Measurements from ENCODE around the gene LPP. TPM values are rescaled to one million over a fixed set of nuclear protein-coding genes. Genes with fewer than 3 reads are reported as not detected.
A peak's percentile ranks its signal among the peaks of the same experiment; 100 is the strongest.

The LPP gene
- total RNA-seq, 1 experiment from 2014 or later, result 264 TPM

GRCh38 chr3:188469228-188469885 is 315.4 kb downstream of the LPP start:
- peaks cover 2% of the 10 kb centered on the region for H3K9me3 Mint-ChIP-seq (ENCODE audit: low read depth, unreplicated experiment)
- no peak for TF ChIP-seq CTCF (IDR thresholded peaks at IDR 0.05; ENCODE audit: unreplicated experiment)
- H3K27me3 Mint-ChIP-seq (ENCODE audit: unreplicated experiment), result no peaks in the 10 kb centered on the region
- H3K4me3 Mint-ChIP-seq (ENCODE audit: low read depth, unreplicated experiment), result no peak overlapping the region
- BruUV-seq (replicated peaks), result no TSS peak
- peaks cover 23% of the 10 kb centered on the region for H3K4me1 Mint-ChIP-seq (ENCODE audit: low read depth, unreplicated experiment)
- no peak for DNase-seq
- CTCF ChIA-PET, result no interaction called here
- intact Hi-C loops (cut with micrococcal nuclease; ENCODE audit: unreplicated experiment), result no loop called here
- no peak overlapping the region for H3K27ac Mint-ChIP-seq (ENCODE audit: unreplicated experiment)
- H3K36me3 Mint-ChIP-seq (ENCODE audit: insufficient read depth, unreplicated experiment), result no peaks in the 10 kb centered on the region

- intact Hi-C loops (cut with micrococcal nuclease; ENCODE audit: unreplicated experiment), result no loop called here
- peaks cover 23% of the 10 kb centered on the region for H3K4me1 Mint-ChIP-seq (ENCODE audit: low read depth, unreplicated experiment)
- no peak overlapping the region for H3K27ac Mint-ChIP-seq (ENCODE audit: unreplicated experiment)
- no peak for DNase-seq
- no peaks in the 10 kb centered on the region for H3K27me3 Mint-ChIP-seq (ENCODE audit: unreplicated experiment)
- CTCF ChIA-PET, result interaction anchor here (0.6 kb wide), 1 partner anchor 38 kb away, joined by 3 read pairs; no protein-coding TSS in a partner anchor
- no peak overlapping the region for H3K4me3 Mint-ChIP-seq (ENCODE audit: low read depth, unreplicated experiment)
- BruUV-seq (replicated peaks), result no TSS peak
- no peak for TF ChIP-seq CTCF (IDR thresholded peaks at IDR 0.05; ENCODE audit: unreplicated experiment)
- peaks cover 2% of the 10 kb centered on the region for H3K9me3 Mint-ChIP-seq (ENCODE audit: low read depth, unreplicated experiment)
- H3K36me3 Mint-ChIP-seq (ENCODE audit: insufficient read depth, unreplicated experiment), result no peaks in the 10 kb centered on the region
Measured at GRCh38 chr3:188470508-188471130, 316.7 kb downstream of the LPP start.

- BruUV-seq (replicated peaks), result no TSS peak
- intact Hi-C loops (cut with micrococcal nuclease; ENCODE audit: unreplicated experiment), result no loop called here
- H3K27me3 Mint-ChIP-seq (ENCODE audit: unreplicated experiment), result no peaks in the 10 kb centered on the region
- H3K4me1 Mint-ChIP-seq (ENCODE audit: low read depth, unreplicated experiment), result peaks cover 23% of the 10 kb centered on the region
- H3K27ac Mint-ChIP-seq (ENCODE audit: unreplicated experiment), result peak overlapping the region; percentile 28
- DNase-seq, result no peak
- H3K9me3 Mint-ChIP-seq (ENCODE audit: low read depth, unreplicated experiment), result peaks cover 2% of the 10 kb centered on the region
- TF ChIP-seq CTCF (IDR thresholded peaks at IDR 0.05; ENCODE audit: unreplicated experiment), result no peak
- H3K36me3 Mint-ChIP-seq (ENCODE audit: insufficient read depth, unreplicated experiment), result no peaks in the 10 kb centered on the region
- no peak overlapping the region for H3K4me3 Mint-ChIP-seq (ENCODE audit: low read depth, unreplicated experiment)
- CTCF ChIA-PET, result interaction anchor here (0.7 to 1.3 kb wide), 2 partner anchors 11 to 341 kb away, joined by 3 read pairs; no protein-coding TSS in a partner anchor
Measured at GRCh38 chr3:188471723-188472122, 317.8 kb downstream of the LPP start.

GRCh38 chr3:188472336-188472735 is 318.4 kb downstream of the LPP start:
- DNase-seq, result no peak
- intact Hi-C loops (cut with micrococcal nuclease; ENCODE audit: unreplicated experiment), result no loop called here
- no TSS peak for BruUV-seq (replicated peaks)
- no peaks in the 10 kb centered on the region for H3K36me3 Mint-ChIP-seq (ENCODE audit: insufficient read depth, unreplicated experiment)
- H3K4me3 Mint-ChIP-seq (ENCODE audit: low read depth, unreplicated experiment), result no peak overlapping the region
- H3K4me1 Mint-ChIP-seq (ENCODE audit: low read depth, unreplicated experiment), result peaks cover 21% of the 10 kb centered on the region
- CTCF ChIA-PET, result interaction anchor here (0.7 to 1.3 kb wide), 2 partner anchors 10 to 200 kb away, joined by 3 read pairs; no protein-coding TSS in a partner anchor
- no peak for TF ChIP-seq CTCF (IDR thresholded peaks at IDR 0.05; ENCODE audit: unreplicated experiment)
- H3K9me3 Mint-ChIP-seq (ENCODE audit: low read depth, unreplicated experiment), result peaks cover 2% of the 10 kb centered on the region
- H3K27ac Mint-ChIP-seq (ENCODE audit: unreplicated experiment), result peak overlapping the region; percentile 28
- H3K27me3 Mint-ChIP-seq (ENCODE audit: unreplicated experiment), result no peaks in the 10 kb centered on the region
